GM18508 (cell line): ENCODE data around the gene SLC16A3.

Experiments used
- ATAC-seq: cut with Tn5 transposase; IDR thresholded peaks from one replicate; pipeline ENCODE4 v1.9.1; 2021; ENCODE audit warnings: moderate number of reproducible peaks; ENCODE audit not compliant: insufficient read depth, unreplicated experiment

The SLC16A3 gene

GRCh38 chr17:82280537-82280936, 51.7 kb downstream of the SLC16A3 start:
- ATAC-seq, result no peak

GRCh38 chr17:82281076-82281475, 52.2 kb downstream of the SLC16A3 start:
- no peak for ATAC-seq

GRCh38 chr17:82281502-82282238, 52.8 kb downstream of the SLC16A3 start:
- ATAC-seq, result no peak

GRCh38 chr17:82282239-82283207, 53.7 kb downstream of the SLC16A3 start:
- ATAC-seq, result no peak

- ATAC-seq, result no peak
Measured at GRCh38 chr17:82283208-82283749, 54.4 kb downstream of the SLC16A3 start.

- ATAC-seq, result no peak
Measured at GRCh38 chr17:82285141-82285540, 56.3 kb downstream of the SLC16A3 start.

- no peak for ATAC-seq
Measured at GRCh38 chr17:82287013-82287867, 58.4 kb downstream of the SLC16A3 start.

GRCh38 chr17:82287868-82288801, 59.3 kb downstream of the SLC16A3 start:
- no peak for ATAC-seq
